GM21528 (cell line): Measurements from ENCODE around the gene ADGRL1.
"Not testable (repeated sequence)": the region's sequence is repeated elsewhere in the genome, so short reads cannot be mapped to it uniquely, and the experiment has no call there.

ENCODE experiments used
- ATAC-seq: cut with Tn5 transposase; IDR thresholded peaks from one replicate; pipeline ENCODE4 v1.9.1; 2021; ENCODE audit warnings: mild to moderate bottlenecking, moderate library complexity; ENCODE audit not compliant: unreplicated experiment, low FRiP score

ADGRL1 gene

GRCh38 chr19:14205452-14206287 is at the start of gene ADGRL1:
TSS of gene ADGRL1 (minus strand) at chr19:14206169. CDS start at chr19:14183602, 22,567 bp downstream.
- not testable (repeated sequence) for ATAC-seq

- not testable (repeated sequence) for ATAC-seq
Measured at GRCh38 chr19:14255316-14255715, 49.3 kb upstream of the ADGRL1 start.

GRCh38 chr19:14253822-14254599 is 48.0 kb upstream of the ADGRL1 start:
- ATAC-seq: not testable (repeated sequence)

- not testable (repeated sequence) for ATAC-seq
Measured at GRCh38 chr19:14252136-14252535, 46.2 kb upstream of the ADGRL1 start.

- ATAC-seq: no peak
Measured at GRCh38 chr19:14250870-14251269, 44.9 kb upstream of the ADGRL1 start.

- not testable (repeated sequence) for ATAC-seq
Measured at GRCh38 chr19:14250315-14250714, 44.3 kb upstream of the ADGRL1 start.

- not testable (repeated sequence) for ATAC-seq
Measured at GRCh38 chr19:14249891-14250290, 43.9 kb upstream of the ADGRL1 start.

GRCh38 chr19:14249012-14249754 is 43.2 kb upstream of the ADGRL1 start:
- not testable (repeated sequence) for ATAC-seq

GRCh38 chr19:14248578-14249011 is 42.6 kb upstream of the ADGRL1 start:
- ATAC-seq: no peak

- ATAC-seq: not testable (repeated sequence)
Measured at GRCh38 chr19:14247548-14248471, 41.8 kb upstream of the ADGRL1 start.

- ATAC-seq: not testable (repeated sequence)
Measured at GRCh38 chr19:14247205-14247547, 41.2 kb upstream of the ADGRL1 start.

GRCh38 chr19:14244393-14244792 is 38.4 kb upstream of the ADGRL1 start:
- not testable (repeated sequence) for ATAC-seq

- ATAC-seq: not testable (repeated sequence)
Measured at GRCh38 chr19:14243718-14244117, 37.7 kb upstream of the ADGRL1 start.

- ATAC-seq: no peak
Measured at GRCh38 chr19:14237014-14237941, 31.3 kb upstream of the ADGRL1 start.

GRCh38 chr19:14232945-14233344 is 27.0 kb upstream of the ADGRL1 start:
- ATAC-seq: not testable (repeated sequence)

GRCh38 chr19:14228446-14229071 is 22.6 kb upstream of the ADGRL1 start:
- not testable (repeated sequence) for ATAC-seq

GRCh38 chr19:14226498-14226897 is 20.5 kb upstream of the ADGRL1 start:
- not testable (repeated sequence) for ATAC-seq

- ATAC-seq: no peak
Measured at GRCh38 chr19:14222886-14223285, 16.9 kb upstream of the ADGRL1 start.
